ENCODE results near the gene MLN.

Gene MLN

GRCh38 chr6:33790910-33791309 lies 12.9 kb downstream of the MLN start:
- no peaks in the 10 kb centered on the region for H3K9me3 ChIP-seq (ENCODE audit: insufficient read depth, low read length, severe bottlenecking)
- no peaks in the 10 kb centered on the region for H3K27me3 ChIP-seq (ENCODE audit: insufficient read depth, low read length, poor library complexity)
- H3K4me2 ChIP-seq (ENCODE audit: insufficient read depth, low read length): no peak overlapping the region
- no peak overlapping the region for H3K4me3 ChIP-seq (ENCODE audit: low read depth in 1 of 2, low read length in 2 of 2)
- peaks cover 34% of the 10 kb centered on the region for H3K79me2 ChIP-seq (ENCODE audit: insufficient read depth, low read length)
- H3K27ac ChIP-seq (ENCODE audit: low read length): no peak overlapping the region
- peaks cover 29% of the 10 kb centered on the region for H3K4me1 ChIP-seq (ENCODE audit: insufficient read depth, low read length)
- ATAC-seq (ENCODE audit: insufficient read depth, low read depth) (no peak), DNase-seq (no peak)
- no peak overlapping the region for H2AFZ ChIP-seq (ENCODE audit: low read depth, low read length)
- no peak overlapping the region for H3K9ac ChIP-seq (ENCODE audit: low read depth, low read length)
- TF ChIP-seq EZH2 (IDR thresholded peaks at IDR 0.05; ENCODE audit: borderline replicate concordance, low read depth, low read length, severe bottlenecking) (no peak), CTCF (IDR thresholded peaks at IDR 0.05; ENCODE audit: borderline replicate concordance, extremely low read depth, low read length, poor library complexity, severe bottlenecking) (no peak)
- H3K36me3 ChIP-seq (ENCODE audit: insufficient read depth, low read length): peaks cover 19% of the 10 kb centered on the region
- H4K20me1 ChIP-seq (ENCODE audit: insufficient read depth, low read length): peaks cover 22% of the 10 kb centered on the region

- H3K9ac ChIP-seq (ENCODE audit: low read depth, low read length): no peak overlapping the region
- no peak overlapping the region for H3K4me2 ChIP-seq (ENCODE audit: insufficient read depth, low read length)
- DNase-seq: no peak
Measured at GRCh38 chr6:33790379-33790778, 13.4 kb downstream of the MLN start.

GRCh38 chr6:33789550-33789895 lies 14.3 kb downstream of the MLN start:
- Histone ChIP-seq H2AFZ (ENCODE audit: low read depth, low read length) (peak overlapping the region; percentile 94), H3K27me3 (ENCODE audit: insufficient read depth, low read length, poor library complexity) (no peaks in the 10 kb centered on the region), H3K4me1 (ENCODE audit: insufficient read depth, low read length) (peaks cover 35% of the 10 kb centered on the region), H3K4me2 (ENCODE audit: insufficient read depth, low read length) (peak overlapping the region; percentile 85), H3K36me3 (ENCODE audit: insufficient read depth, low read length) (peaks cover 33% of the 10 kb centered on the region), H3K9me3 (ENCODE audit: insufficient read depth, low read length, severe bottlenecking) (no peaks in the 10 kb centered on the region), H3K4me3 (ENCODE audit: low read depth in 1 of 2, low read length in 2 of 2) (peak overlapping the region in 1 of 2 experiments; percentile 88; a peak in 2 of 4 replicates), H3K27ac (ENCODE audit: low read length) (peak overlapping the region; percentile 70), H3K9ac (ENCODE audit: low read depth, low read length) (peak overlapping the region; percentile 96; the same call in 1 of the 2 replicates), H3K79me2 (ENCODE audit: insufficient read depth, low read length) (peaks cover 48% of the 10 kb centered on the region), H4K20me1 (ENCODE audit: insufficient read depth, low read length) (peaks cover 36% of the 10 kb centered on the region)
- TF ChIP-seq CTCF (IDR thresholded peaks at IDR 0.05; ENCODE audit: borderline replicate concordance, extremely low read depth, low read length, poor library complexity, severe bottlenecking): no peak
- no peak for TF ChIP-seq EZH2 (IDR thresholded peaks at IDR 0.05; ENCODE audit: borderline replicate concordance, low read depth, low read length, severe bottlenecking)
- DNase-seq (no peak), ATAC-seq (ENCODE audit: insufficient read depth, low read depth) (no peak)

More at GRCh38 chr6:33790379-33790778, 13.4 kb downstream of the MLN start:
- no peak for ATAC-seq (ENCODE audit: insufficient read depth, low read depth)
- H4K20me1 ChIP-seq (ENCODE audit: insufficient read depth, low read length): peaks cover 27% of the 10 kb centered on the region
- no peak overlapping the region for H3K27ac ChIP-seq (ENCODE audit: low read length)
- no peak overlapping the region for H2AFZ ChIP-seq (ENCODE audit: low read depth, low read length)
- no peaks in the 10 kb centered on the region for H3K27me3 ChIP-seq (ENCODE audit: insufficient read depth, low read length, poor library complexity)
- peaks cover 39% of the 10 kb centered on the region for H3K79me2 ChIP-seq (ENCODE audit: insufficient read depth, low read length)
- H3K4me3 ChIP-seq (ENCODE audit: low read depth in 1 of 2, low read length in 2 of 2): no peak overlapping the region
- H3K4me1 ChIP-seq (ENCODE audit: insufficient read depth, low read length): peaks cover 32% of the 10 kb centered on the region
- H3K36me3 ChIP-seq (ENCODE audit: insufficient read depth, low read length): peaks cover 25% of the 10 kb centered on the region
- TF ChIP-seq EZH2 (IDR thresholded peaks at IDR 0.05; ENCODE audit: borderline replicate concordance, low read depth, low read length, severe bottlenecking) (no peak), CTCF (IDR thresholded peaks at IDR 0.05; ENCODE audit: borderline replicate concordance, extremely low read depth, low read length, poor library complexity, severe bottlenecking) (no peak)
- no peaks in the 10 kb centered on the region for H3K9me3 ChIP-seq (ENCODE audit: insufficient read depth, low read length, severe bottlenecking)

Measured in DND-41 (cell line).